DMS114 treated with DMSO at 0.1 percent for 48 hours (cell line): ENCODE measurements around the gene RPRM.
"Not testable (repeated sequence)": the region's sequence is repeated elsewhere in the genome, so short reads cannot be mapped to it uniquely, and the experiment has no call there.

Experiments
- DNase-seq: peaks from one replicate; lab custom pipeline; 2025; ENCODE audit not compliant: unreplicated experiment; lab: John Stamatoyannopoulos, UW

Gene RPRM

DNA sequence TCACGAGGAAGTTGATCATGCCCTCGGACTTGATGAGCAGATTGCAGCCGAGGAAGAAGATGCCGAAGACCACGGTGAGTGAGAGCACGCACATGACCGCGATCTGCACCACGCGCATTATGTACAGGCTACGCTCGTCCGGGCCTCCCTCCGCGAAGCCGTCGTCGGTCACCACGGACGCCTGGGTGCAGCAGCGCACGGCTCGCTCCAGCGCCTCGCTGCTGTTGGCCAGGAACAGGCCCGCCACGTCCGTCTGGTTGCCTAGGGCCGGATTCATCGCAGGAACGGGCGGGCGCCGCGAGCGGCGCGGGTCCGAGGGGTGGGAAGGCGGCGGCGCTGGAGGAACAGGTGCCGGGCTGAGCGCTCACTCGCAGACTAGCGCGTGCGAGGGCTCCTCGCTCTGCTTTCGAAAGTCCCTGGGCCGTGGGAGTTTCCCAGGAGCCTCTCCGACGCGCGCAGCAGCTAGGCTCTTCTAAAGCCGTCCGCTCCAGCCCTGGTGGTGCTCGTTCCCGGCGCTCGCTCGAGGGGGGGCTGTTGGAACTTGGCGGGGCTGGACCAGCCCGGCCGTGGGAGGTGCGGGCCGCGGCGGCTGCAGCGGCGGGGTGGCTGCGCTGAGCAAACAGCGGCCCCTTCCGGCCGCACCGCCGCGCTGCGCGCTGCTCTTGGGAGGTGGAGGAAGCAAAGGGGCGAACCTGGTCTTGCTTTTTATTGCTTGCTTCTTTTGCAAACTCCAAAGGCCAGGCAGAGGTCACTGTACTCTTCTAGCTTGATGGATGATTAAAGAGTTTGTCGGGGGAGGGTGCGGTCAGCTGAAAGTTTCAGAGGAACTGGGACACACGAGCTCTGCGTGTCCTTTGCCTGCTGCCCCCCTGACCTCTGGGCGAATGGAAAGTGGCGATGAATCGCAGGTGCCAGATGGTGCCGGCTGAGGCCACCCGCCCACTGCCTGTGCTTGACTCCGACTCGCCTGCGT, at the start of gene RPRM:
RPRM (minus strand) TSS at position 474 of the 973 bp plus-strand sequence; CDS start at position 277, 197 bp downstream.
- no peak for DNase-seq

GRCh38 chr2:153519257-153519875, 40.8 kb upstream of the RPRM start:
- DNase-seq: peak; percentile 12

DNA sequence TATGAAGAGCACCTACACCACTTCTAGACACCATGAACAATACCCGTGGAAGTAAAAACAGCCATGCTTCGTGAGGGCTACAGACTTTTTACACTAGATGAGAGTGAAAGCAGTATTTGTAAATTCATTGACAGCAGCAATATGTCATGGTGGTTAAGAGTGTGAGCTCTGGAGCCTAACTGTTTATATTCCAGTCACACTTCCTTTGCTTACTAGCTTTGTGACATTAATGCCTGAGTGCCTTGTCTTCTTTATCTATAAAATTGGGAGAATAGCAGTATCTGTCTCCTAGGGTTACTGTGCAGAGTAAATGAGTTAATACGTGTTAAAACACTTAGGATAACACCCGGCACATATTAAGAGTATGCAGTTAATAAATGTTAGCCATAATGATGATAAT, 33.8 kb upstream of the RPRM start:
- DNase-seq: no peak

DNA sequence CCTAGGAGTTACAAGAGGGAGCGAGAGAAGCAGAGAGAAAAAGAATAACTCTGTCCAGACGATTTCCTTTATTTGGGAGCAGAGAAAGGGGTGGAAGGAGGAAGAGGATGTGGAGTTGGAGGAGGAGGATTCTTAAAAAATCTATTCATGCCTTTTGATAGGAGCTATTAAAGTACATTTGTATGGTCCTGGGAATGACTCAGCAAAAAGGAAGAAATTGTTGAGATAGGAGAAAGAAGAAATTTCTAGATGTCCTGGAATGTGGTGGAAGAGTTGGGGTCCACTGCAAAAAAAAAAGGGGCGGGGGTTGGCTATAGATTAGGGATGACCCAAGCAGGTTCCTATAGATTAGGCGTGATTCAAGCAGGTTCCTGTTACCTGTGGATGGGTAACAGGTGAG, 32.4 kb upstream of the RPRM start:
- DNase-seq: no peak

DNA sequence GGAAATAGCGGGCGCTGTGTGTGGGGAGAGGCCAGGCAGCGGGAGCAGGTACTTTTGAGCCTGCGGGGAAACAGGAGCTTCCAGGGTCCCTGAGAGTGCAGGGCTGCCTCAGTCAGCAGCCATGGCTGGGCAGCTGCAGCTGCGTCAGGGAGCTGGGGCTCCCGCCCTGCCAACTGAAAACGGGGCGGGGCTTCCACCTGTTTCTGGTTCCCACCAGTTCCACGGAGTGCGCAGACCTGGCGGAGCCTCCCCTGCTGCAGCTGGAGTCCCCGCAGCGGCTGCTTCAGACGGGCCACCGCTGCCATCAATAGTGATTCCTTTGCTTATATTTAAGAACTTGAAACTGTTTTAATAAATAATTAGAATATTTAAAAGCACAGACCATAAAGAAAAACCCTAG, 30.6 kb upstream of the RPRM start:
- DNase-seq: no peak

DNA sequence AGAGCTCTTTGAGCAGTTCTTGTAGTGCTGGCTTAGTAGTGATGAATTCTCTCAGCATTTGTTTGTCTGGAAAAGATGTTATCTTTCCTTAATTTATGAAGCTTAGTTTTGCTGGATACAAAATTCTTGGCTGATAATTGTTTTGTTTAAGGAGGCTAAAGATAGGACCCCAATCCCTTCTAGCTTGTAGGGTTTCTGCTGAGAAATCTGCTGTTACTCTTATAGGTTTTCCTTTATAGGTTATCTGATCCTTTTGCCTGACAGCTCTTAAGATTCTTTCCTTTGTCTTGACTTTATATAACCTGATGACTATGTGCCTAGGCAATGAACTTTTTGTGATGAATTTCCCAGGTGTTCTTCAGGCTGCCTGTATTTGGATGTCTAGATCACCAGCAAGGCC, 27.9 kb upstream of the RPRM start:
- DNase-seq: not testable (repeated sequence)

DNA sequence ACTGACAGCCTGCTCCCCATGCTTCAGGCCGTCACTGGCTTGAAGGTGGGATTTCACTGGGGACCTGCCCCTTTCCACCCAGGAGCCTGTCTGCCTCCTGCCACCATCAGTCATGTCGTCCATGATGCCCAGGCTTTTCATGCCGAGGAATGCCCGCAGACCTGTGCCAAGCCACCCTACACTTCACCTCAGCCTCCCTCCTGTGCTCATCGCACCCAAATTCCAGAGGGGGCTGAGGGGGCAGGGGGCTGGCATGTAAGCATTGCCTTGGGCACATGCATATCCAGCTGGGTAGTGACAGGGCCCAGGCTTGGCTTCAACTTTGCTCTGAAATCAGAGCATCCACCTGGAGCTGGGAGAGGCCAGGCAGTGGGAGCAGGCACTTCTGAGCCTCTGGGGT, 20.9 kb upstream of the RPRM start:
- no peak for DNase-seq

DNA sequence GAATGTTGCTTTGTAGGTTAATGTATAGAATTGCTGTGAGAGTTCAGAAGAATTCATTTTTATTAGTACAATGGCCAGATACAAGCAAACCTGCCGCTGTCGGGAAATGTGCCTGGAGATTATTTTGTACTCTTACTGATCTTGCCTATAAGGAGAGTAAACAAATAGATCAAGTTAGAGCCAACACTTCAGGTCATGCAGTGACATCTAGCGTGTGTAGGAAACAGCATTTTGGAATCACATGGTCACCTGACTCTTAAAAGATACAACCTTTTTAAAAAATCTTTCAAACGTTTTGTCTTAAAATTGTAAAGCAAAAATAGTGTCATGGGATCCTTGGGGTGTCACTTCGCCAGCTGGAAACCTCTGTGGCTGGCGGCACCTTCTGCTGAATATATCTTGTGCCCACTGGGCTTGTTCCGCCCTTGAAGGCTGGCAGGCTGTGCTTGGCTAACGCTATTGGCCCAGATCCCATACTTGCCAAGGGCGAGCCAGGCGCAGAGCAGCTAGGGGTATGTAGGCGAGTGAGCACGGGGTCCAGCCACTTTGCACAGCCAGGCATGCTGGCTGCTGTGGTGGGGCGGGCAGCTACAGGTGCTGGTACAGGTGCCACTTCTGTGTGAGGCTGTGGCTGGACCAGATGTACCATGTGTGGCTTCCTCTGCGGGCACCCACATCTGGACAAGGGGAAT, 19.5 kb upstream of the RPRM start:
- DNase-seq: no peak

DNA sequence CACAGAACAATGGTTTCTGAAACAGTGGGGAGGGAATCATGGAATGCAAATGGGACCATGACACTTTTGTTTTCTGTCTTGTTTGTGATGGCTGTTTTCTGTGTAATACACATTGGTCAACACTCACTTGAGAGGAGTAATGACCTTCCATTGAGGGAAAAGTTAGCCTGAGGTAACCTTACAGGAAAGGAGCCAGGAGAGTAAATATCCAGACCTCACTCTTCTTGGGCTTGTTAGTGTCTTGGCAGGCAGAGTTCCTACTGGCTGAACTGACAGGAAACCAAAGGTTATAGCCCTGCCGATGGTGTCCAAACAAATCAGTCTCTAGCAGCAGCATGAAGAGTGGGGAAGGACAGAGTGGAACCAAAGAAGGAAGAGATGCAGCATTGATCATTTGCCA, 17.2 kb upstream of the RPRM start:
- DNase-seq: no peak

GRCh38 chr2:153488072-153488471, 9.5 kb upstream of the RPRM start:
- DNase-seq: no peak

DNA sequence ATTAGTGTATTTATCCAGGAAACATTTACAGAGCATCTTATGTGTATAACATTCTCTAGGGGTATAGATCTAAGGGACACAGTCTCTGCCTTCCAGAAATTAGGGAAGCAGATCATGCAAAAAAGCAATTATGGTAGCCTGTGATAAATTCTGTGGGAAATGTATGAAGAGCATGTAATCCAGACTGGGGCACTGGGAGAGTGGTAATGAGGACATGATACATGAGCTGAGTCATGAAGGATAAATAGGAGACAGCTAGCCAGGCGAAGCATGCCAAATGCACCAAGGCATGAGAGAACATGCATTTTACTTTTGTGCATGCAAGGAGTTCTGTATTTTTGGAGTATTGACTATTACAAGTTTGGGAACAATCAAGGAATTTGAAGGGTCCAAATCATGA, 8.9 kb upstream of the RPRM start:
- DNase-seq: no peak

- DNase-seq: no peak
Observed at GRCh38 chr2:153479573-153479972, 1.0 kb upstream of the RPRM start.

DNA sequence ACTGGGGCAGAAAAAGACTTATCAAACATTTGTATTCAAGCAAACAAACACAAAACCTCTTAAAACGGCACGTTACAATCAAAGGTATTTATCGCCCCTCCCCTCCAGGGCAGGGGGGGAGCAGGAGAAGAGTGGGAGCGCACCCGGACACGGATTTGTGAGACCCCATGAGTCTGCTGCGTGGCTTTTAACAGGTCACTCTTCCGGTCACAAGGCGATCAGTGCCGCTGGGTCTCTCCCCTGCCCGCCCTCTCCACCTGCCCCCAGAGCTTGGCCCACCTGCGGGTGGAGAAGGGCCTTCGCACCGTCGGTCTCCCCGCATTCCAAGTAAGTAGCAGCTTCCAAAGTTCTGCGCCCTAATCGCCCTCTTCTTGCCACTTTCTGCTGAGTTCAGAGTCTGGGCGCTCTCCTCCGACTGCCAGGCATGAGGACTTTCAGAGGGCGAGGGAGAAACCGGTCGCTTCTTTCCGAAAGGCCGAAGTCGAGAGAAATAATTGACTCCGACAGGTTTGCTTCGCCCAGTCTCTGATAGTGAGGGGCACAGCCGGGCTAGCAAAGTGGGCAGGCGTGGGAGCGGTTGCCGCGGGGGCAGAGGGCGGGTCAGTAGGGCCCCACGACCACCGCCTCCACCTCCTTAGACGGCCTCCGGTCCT, 800 bp downstream of the RPRM start:
- no peak for DNase-seq

GRCh38 chr2:153476816-153477635, 1.5 kb downstream of the RPRM start:
- DNase-seq: no peak

GRCh38 chr2:153476491-153476815, 2.1 kb downstream of the RPRM start:
- no peak for DNase-seq

- DNase-seq: no peak
Observed at GRCh38 chr2:153474876-153475435, 3.6 kb downstream of the RPRM start.

- DNase-seq: no peak
Observed at GRCh38 chr2:153474407-153474806, 4.2 kb downstream of the RPRM start.

GRCh38 chr2:153470867-153471266, 7.7 kb downstream of the RPRM start:
- no peak for DNase-seq

GRCh38 chr2:153464395-153464794, 14.2 kb downstream of the RPRM start:
- no peak for DNase-seq

DNA sequence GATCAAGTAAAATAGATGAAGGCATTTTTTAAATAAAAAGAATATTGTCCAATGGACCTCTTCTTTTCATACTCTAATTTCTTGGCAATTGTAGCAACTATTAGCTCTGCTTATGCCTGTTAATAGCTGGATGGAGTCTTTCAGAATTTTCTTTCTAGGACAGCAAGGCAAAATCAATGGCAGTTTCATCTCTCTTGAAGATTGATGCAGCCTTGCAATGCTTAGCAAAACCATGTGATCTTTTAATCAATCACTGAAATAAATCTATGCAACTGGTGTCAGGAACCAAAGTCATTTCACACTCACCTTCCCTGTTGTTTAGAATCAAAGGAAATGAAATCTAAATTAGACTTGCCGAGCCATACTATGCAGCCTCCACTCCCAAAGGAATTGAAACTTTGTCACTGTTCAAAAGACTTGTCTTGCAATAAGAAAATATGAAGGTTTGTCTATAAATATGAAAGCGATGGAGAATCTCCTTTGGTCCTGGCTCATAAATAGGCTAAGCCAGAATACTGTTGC, 16.2 kb downstream of the RPRM start:
- DNase-seq: no peak
